Thoracic aorta (tissue), 2 donors: Measurements from ENCODE around the gene CEP170B. TPM values are rescaled to one million over a fixed set of nuclear protein-coding genes. Genes with fewer than 3 reads are reported as not detected.

Experiments used
- ATAC-seq: fragments of 150-250 bp; one replicate; pipeline ENCODE4 v1.8.0; 2017; ENCODE audit warnings: low read depth; ENCODE audit not compliant: insufficient number of reproducible peaks, low FRiP score
- DNase-seq: peaks from one replicate; pipeline ENCODE4 v3.0.0-alpha.2; 2020; ENCODE audit warnings: low spot score
- H3K27ac ChIP-seq, 2 donors: fragments of 200-600 bp; sonication (generic); 1 replicate in 1 of 2; 2 replicates in 1 of 2; pipeline ENCODE4 v1.5.1; 2016; ENCODE audit warnings: mild to moderate bottlenecking in 2 of 2, moderate library complexity in 2 of 2
- H3K27me3 ChIP-seq: fragments of 200-600 bp; sonication (generic); replicated peaks from 2 replicates; pipeline ENCODE4 v1.6.0; 2016; ENCODE audit warnings: mild to moderate bottlenecking; ENCODE audit not compliant: insufficient read depth
- H3K36me3 ChIP-seq: fragments of 200-600 bp; sonication (generic); one replicate; pipeline ENCODE4 v1.5.1; 2016
- H3K4me1 ChIP-seq, 2 donors: fragments of 200-600 bp; sonication (generic); 1 replicate in 1 of 2; 2 replicates in 1 of 2; pipeline versions ENCODE4 v1.5.1 to v1.6.0; 2016; ENCODE audit warnings: low read depth in 2 of 2, mild to moderate bottlenecking in 1 of 2; ENCODE audit not compliant: control insufficient read depth in 1 of 2
- H3K4me3 ChIP-seq: fragments of 200-600 bp; sonication (generic); 2 replicates; pipeline ENCODE4 v1.5.1; 2016; ENCODE audit warnings: mild to moderate bottlenecking
- H3K9me3 ChIP-seq: fragments of 200-600 bp; sonication (generic); 2 replicates; pipeline ENCODE4 v1.5.1; 2016
- total RNA-seq, 2 donors: library from RNA; depleted of rRNA; stranded (reverse); fragments of >200 nt; gene quantifications; one replicate each; pipeline versions ENCODE4 v1.1.0 to v1.2.3, GENCODE V29; 2016
- TF ChIP-seq, protein P1 (sequence below): fragments of 200-600 bp; sonication (generic); IDR thresholded peaks from one replicate; pipeline ENCODE4 v1.5.1; 2019; ENCODE audit warnings: antibody characterized with exemption

CEP170B gene
- total RNA-seq, 2 donors from 2014 or later: 35.2 to 38.2 TPM

DNA sequence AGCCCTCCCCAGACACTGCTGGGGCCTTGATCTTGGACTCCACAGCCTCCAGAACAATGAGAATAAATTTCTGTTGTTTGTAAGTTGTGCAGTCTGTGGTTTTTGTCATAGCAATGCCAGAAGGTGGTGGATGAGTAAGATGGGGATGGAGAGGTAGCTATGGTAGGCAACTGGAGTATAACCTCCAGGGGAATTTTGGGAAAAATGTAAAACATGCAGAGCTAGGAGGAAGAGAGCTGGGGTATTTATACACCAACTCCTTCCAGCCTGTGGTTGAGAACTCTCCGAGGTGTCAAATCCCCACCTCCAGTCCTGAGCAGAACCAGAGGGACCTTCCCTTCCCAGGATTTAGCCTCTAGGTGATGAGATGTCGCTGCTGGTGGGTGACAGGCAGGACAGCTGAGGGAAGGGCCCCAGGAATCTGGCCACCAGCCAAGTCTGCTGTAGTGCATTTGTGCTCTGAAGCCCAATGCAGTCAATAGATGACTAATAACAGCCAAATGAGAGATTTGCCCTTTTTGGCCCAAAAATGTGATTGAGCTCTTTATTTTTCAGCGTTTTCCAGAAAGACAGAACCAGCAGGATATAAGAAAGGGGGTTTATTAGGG lies 19.1 kb upstream of the CEP170B start:
- no peaks in the 10 kb centered on the region for H3K9me3 ChIP-seq
- peaks cover 6% of the 10 kb centered on the region for H3K27me3 ChIP-seq
- H3K36me3 ChIP-seq: no peaks in the 10 kb centered on the region
- DNase-seq (no peak), ATAC-seq (no peak)
- H3K4me1 ChIP-seq: peaks cover 7 to 20% of the 10 kb centered on the region in 2 donors
- no peak overlapping the region for H3K4me3 ChIP-seq
- no peak overlapping the region for H3K27ac ChIP-seq
- TF ChIP-seq, protein P1, sequence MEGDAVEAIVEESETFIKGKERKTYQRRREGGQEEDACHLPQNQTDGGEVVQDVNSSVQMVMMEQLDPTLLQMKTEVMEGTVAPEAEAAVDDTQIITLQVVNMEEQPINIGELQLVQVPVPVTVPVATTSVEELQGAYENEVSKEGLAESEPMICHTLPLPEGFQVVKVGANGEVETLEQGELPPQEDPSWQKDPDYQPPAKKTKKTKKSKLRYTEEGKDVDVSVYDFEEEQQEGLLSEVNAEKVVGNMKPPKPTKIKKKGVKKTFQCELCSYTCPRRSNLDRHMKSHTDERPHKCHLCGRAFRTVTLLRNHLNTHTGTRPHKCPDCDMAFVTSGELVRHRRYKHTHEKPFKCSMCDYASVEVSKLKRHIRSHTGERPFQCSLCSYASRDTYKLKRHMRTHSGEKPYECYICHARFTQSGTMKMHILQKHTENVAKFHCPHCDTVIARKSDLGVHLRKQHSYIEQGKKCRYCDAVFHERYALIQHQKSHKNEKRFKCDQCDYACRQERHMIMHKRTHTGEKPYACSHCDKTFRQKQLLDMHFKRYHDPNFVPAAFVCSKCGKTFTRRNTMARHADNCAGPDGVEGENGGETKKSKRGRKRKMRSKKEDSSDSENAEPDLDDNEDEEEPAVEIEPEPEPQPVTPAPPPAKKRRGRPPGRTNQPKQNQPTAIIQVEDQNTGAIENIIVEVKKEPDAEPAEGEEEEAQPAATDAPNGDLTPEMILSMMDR: no peak

- no peaks in the 10 kb centered on the region for H3K4me1 ChIP-seq
- H3K27ac ChIP-seq: no peak overlapping the region
- ATAC-seq (no peak), DNase-seq (no peak)
- no peaks in the 10 kb centered on the region for H3K9me3 ChIP-seq
- H3K4me3 ChIP-seq: no peak overlapping the region
- TF ChIP-seq, protein P1: no peak
- no peaks in the 10 kb centered on the region for H3K36me3 ChIP-seq
- H3K27me3 ChIP-seq: no peaks in the 10 kb centered on the region
Measured at GRCh38 chr14:104852280-104852663, 12.8 kb upstream of the CEP170B start.

DNA sequence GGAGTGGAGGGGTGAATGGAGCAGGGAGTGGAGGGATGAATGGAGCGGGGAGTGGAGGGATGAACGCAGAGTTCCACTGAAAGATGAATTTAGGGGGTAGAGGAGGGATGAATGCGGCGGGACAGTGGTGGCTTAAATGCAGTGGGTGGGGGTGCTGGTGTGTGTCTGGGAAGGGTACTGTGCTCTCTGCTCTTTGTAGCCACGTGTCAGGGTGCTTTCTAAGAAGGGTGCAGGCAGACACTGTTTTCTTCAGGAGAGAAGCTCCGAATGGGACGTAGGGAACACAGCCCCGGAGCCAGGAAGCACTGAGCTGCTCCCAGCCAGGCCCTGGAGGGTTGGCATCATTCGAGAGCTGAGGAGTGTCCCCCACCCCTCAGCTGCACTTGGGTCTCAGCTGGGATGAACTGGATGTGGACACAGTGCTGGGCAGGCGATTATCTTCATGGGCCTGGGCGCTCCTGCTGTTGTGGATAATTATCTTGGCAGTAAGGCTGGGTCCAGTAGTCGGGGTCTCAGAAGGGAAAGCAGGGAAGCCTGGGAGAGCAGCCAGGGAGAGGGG lies 9.5 kb upstream of the CEP170B start:
- Histone ChIP-seq H3K4me1 (no peaks in the 10 kb centered on the region), H3K36me3 (no peaks in the 10 kb centered on the region), H3K27me3 (no peaks in the 10 kb centered on the region), H3K9me3 (no peaks in the 10 kb centered on the region), H3K4me3 (no peak overlapping the region), H3K27ac (no peak overlapping the region)
- DNase-seq (no peak), ATAC-seq (no peak)
- TF ChIP-seq, protein P1: no peak

- no peak overlapping the region for H3K27ac ChIP-seq
- TF ChIP-seq, protein P1: no peak
- ATAC-seq (no peak), DNase-seq (no peak)
- H3K36me3 ChIP-seq: no peaks in the 10 kb centered on the region
- no peaks in the 10 kb centered on the region for H3K4me1 ChIP-seq
- H3K4me3 ChIP-seq: no peak overlapping the region
- H3K9me3 ChIP-seq: no peaks in the 10 kb centered on the region
- H3K27me3 ChIP-seq: no peaks in the 10 kb centered on the region
Measured at GRCh38 chr14:104856157-104856868, 8.8 kb upstream of the CEP170B start.
